ENCODE measurements around the gene TP53RK. TPM values are rescaled to one million over a fixed set of nuclear protein-coding genes. Genes with fewer than 3 reads are reported as not detected.

The TP53RK gene
- total and polyA plus RNA-seq, 4 donors = 4.7 to 12.8 (median 6.8) TPM

GRCh38 chr20:46637020-46637419 is 52.2 kb downstream of the TP53RK start:
- H3K4me1 ChIP-seq (ENCODE audit: control insufficient read depth in 4 of 4, insufficient read depth in 4 of 4, low read length in 3 of 4) = peaks cover 3 to 19% (median 10%) of the 10 kb centered on the region in 4 donors
- H3K9ac ChIP-seq (ENCODE audit: low read depth in 1 of 2, low read length in 2 of 2) = no peak overlapping the region
- H3K36me3 ChIP-seq (ENCODE audit: control insufficient read depth in 4 of 4, insufficient read depth in 3 of 4, low read depth in 1 of 4, low read length in 3 of 4) = no peaks in the 10 kb centered on the region
- DNase-seq (ENCODE audit: low spot score) = no peak
- 94% methylated on average over 11 of the region's 11 CpGs for WGBS
- no peak overlapping the region for H3K27ac ChIP-seq (ENCODE audit: low read depth in 1 of 2, low read length in 2 of 2)
- H3K4me3 ChIP-seq (ENCODE audit: low read depth in 1 of 3, low read length in 3 of 3) = no peak overlapping the region
- H3K27me3 ChIP-seq (ENCODE audit: control insufficient read depth in 4 of 4, insufficient read depth in 4 of 4, low read length in 3 of 4) = no peaks in the 10 kb centered on the region
- no peaks in the 10 kb centered on the region for H3K9me3 ChIP-seq (ENCODE audit: control insufficient read depth in 4 of 4, low read length in 3 of 4)
- no peak for TF ChIP-seq FOXA1 (IDR thresholded peaks at IDR 0.05)
- no peak for TF ChIP-seq NR2F2 (IDR thresholded peaks at IDR 0.05)
- TF ChIP-seq RXRA (IDR thresholded peaks at IDR 0.05) = no peak
- no peak for TF ChIP-seq ATF3 (IDR thresholded peaks at IDR 0.05)
- no peak for TF ChIP-seq FOXA2 (IDR thresholded peaks at IDR 0.05)
- no peak for TF ChIP-seq JUND (IDR thresholded peaks at IDR 0.05)
- TF ChIP-seq YY1 (IDR thresholded peaks at IDR 0.05) = no peak
- no peak for TF ChIP-seq RAD21 (IDR thresholded peaks at IDR 0.05)
- no peak for TF ChIP-seq MAX (IDR thresholded peaks at IDR 0.05)
- TF ChIP-seq EGR1 (IDR thresholded peaks at IDR 0.05; ENCODE audit: low read depth in 2 of 2) = no peak

- no peak for TF ChIP-seq JUND (IDR thresholded peaks at IDR 0.05)
- no peak for TF ChIP-seq ZBTB33 (IDR thresholded peaks at IDR 0.05)
- no peak for TF ChIP-seq MAX (IDR thresholded peaks at IDR 0.05)
- no peak for TF ChIP-seq SP1 (IDR thresholded peaks at IDR 0.05)
- TF ChIP-seq NR2F2 (IDR thresholded peaks at IDR 0.05) = no peak
- TF ChIP-seq HNF4A (conservative IDR thresholded peaks at IDR 0.05) = no peak
- no peak for TF ChIP-seq CTCF (IDR thresholded peaks at IDR 0.05; ENCODE audit: low read depth, low read length, missing input control)
- no peak for TF ChIP-seq HNF4G (IDR thresholded peaks at IDR 0.05)
- TF ChIP-seq FOXA1 (IDR thresholded peaks at IDR 0.05) = no peak
- no peak for TF ChIP-seq TAF1 (conservative IDR thresholded peaks at IDR 0.05)
- no peak for TF ChIP-seq EGR1 (IDR thresholded peaks at IDR 0.05; ENCODE audit: low read depth in 2 of 2)
- TF ChIP-seq ATF3 (IDR thresholded peaks at IDR 0.05) = no peak
- TF ChIP-seq REST (IDR thresholded peaks at IDR 0.05) = no peak
- no peak for TF ChIP-seq FOXA2 (IDR thresholded peaks at IDR 0.05)
- TF ChIP-seq GABPA (IDR thresholded peaks at IDR 0.05 in 1 of 2, conservative IDR thresholded peaks at IDR 0.05 in 1 of 2) = no peak
- no peak for TF ChIP-seq RAD21 (IDR thresholded peaks at IDR 0.05)
- no peak for TF ChIP-seq RXRA (IDR thresholded peaks at IDR 0.05)
- no peak for TF ChIP-seq YY1 (IDR thresholded peaks at IDR 0.05)
- no peaks in the 10 kb centered on the region for H3K9me3 ChIP-seq (ENCODE audit: control insufficient read depth in 4 of 4, low read length in 3 of 4)
- WGBS = 94% methylated on average over 4 of the region's 4 CpGs
- H3K27ac ChIP-seq (ENCODE audit: low read depth in 1 of 2, low read length in 2 of 2) = no peak overlapping the region
- no peak overlapping the region for H3K9ac ChIP-seq (ENCODE audit: low read depth in 1 of 2, low read length in 2 of 2)
- no peaks in the 10 kb centered on the region for H3K27me3 ChIP-seq (ENCODE audit: control insufficient read depth in 4 of 4, insufficient read depth in 4 of 4, low read length in 3 of 4)
- H3K4me3 ChIP-seq (ENCODE audit: low read depth in 1 of 3, low read length in 3 of 3) = no peak overlapping the region
- peaks cover 7 to 20% (median 10%) of the 10 kb centered on the region in 4 donors for H3K4me1 ChIP-seq (ENCODE audit: control insufficient read depth in 4 of 4, insufficient read depth in 4 of 4, low read length in 3 of 4)
- no peak for DNase-seq (ENCODE audit: low spot score)
- H3K36me3 ChIP-seq (ENCODE audit: control insufficient read depth in 4 of 4, insufficient read depth in 3 of 4, low read depth in 1 of 4, low read length in 3 of 4) = no peaks in the 10 kb centered on the region
These were observed 52.7 kb downstream of the TP53RK start for GRCh38 chr20:46636514-46636913.
